ENCODE measurements around the gene MYO3B.

- TF ChIP-seq CTCF (optimal IDR thresholded peaks at IDR 0.05 in 1 of 3, IDR thresholded peaks at IDR 0.05 in 1 of 3, conservative IDR thresholded peaks at IDR 0.05 in 1 of 3; ENCODE audit: extremely low read depth in 1 of 3, insufficient read depth in 2 of 3, low read length in 3 of 3) (no peak), EZH2 (IDR thresholded peaks at IDR 0.05; ENCODE audit: low read length) (no peak)
Observed at GRCh38 chr2:170530803-170531564, 353.0 kb downstream of the MYO3B start.
